HG02678 (cell line): ENCODE results near the gene CCDC136.

ENCODE experiments used
- ATAC-seq: cut with Tn5 transposase; IDR thresholded peaks from one replicate; pipeline ENCODE4 v1.9.1; 2021; ENCODE audit warnings: mild to moderate bottlenecking, moderate library complexity; ENCODE audit not compliant: unreplicated experiment

Gene CCDC136

GRCh38 chr7:128830231-128831177 lies 38.7 kb downstream of the CCDC136 start, which contains the start of gene FLNC:
TSS of gene FLNC (plus strand) at chr7:128830406. CDS start at chr7:128830638, 232 bp downstream.
- ATAC-seq, result no peak

GRCh38 chr7:128831178-128831993 lies 39.6 kb downstream of the CCDC136 start:
- ATAC-seq, result no peak

- ATAC-seq, result no peak
These were observed 40.5 kb downstream of the CCDC136 start for GRCh38 chr7:128831994-128832879.

- ATAC-seq, result no peak
These were observed 41.0 kb downstream of the CCDC136 start for GRCh38 chr7:128832880-128833147.

GRCh38 chr7:128833148-128833945 lies 41.6 kb downstream of the CCDC136 start:
- no peak for ATAC-seq

GRCh38 chr7:128833946-128834325 lies 42.2 kb downstream of the CCDC136 start:
- ATAC-seq, result no peak

GRCh38 chr7:128835231-128835751 lies 43.5 kb downstream of the CCDC136 start:
- no peak for ATAC-seq

- no peak for ATAC-seq
These were observed 44.2 kb downstream of the CCDC136 start for GRCh38 chr7:128835790-128836641.

- ATAC-seq, result no peak
These were observed 45.1 kb downstream of the CCDC136 start for GRCh38 chr7:128836729-128837348.

- no peak for ATAC-seq
These were observed 45.8 kb downstream of the CCDC136 start for GRCh38 chr7:128837521-128837921.

GRCh38 chr7:128838109-128838779 lies 46.5 kb downstream of the CCDC136 start:
- no peak for ATAC-seq

- ATAC-seq, result no peak
These were observed 47.4 kb downstream of the CCDC136 start for GRCh38 chr7:128838981-128839731.

GRCh38 chr7:128839751-128840177 lies 48.0 kb downstream of the CCDC136 start:
- no peak for ATAC-seq

- no peak for ATAC-seq
These were observed 48.8 kb downstream of the CCDC136 start for GRCh38 chr7:128840326-128841170.

- no peak for ATAC-seq
These were observed 49.5 kb downstream of the CCDC136 start for GRCh38 chr7:128841171-128841690.
